Stimulated activated effector memory CD8-positive, alpha-beta T cell treated with anti-CD3 and anti-CD28 coated beads, Interleukin-12 subunit alpha, Interleukin-12 subunit beta, amount 100 ng/mL, for 72 hours (primary cell): ENCODE data around the gene UGDH.
"Not testable (repeated sequence)": the region's sequence is repeated elsewhere in the genome, so short reads cannot be mapped to it uniquely, and the experiment has no call there.

Experiments used
- ATAC-seq: fragments of 150-1000 bp; cut with Tn5 transposase; 2 replicates; pipeline ENCODE4 v1.10.0; 2021
- DNase-seq, 2 donors: peaks; one replicate each; pipeline ENCODE4 v3.0.0; 2021 to 2022; ENCODE audit warnings: low spot score in 2 of 2
- H3K27ac Mint-ChIP-seq: one replicate; pipeline ENCODE4 v1.8.0; 2022; ENCODE audit warnings: mild to moderate bottlenecking, mixed read lengths
- H3K36me3 Mint-ChIP-seq: one replicate; pipeline ENCODE4 v1.8.0; 2022; ENCODE audit warnings: mild to moderate bottlenecking, mixed read lengths
- H3K4me1 Mint-ChIP-seq: one replicate; pipeline ENCODE4 v1.8.0; 2022; ENCODE audit warnings: mixed read lengths
- H3K4me3 Mint-ChIP-seq: one replicate; pipeline ENCODE4 v1.8.0; 2022; ENCODE audit warnings: mild to moderate bottlenecking, mixed read lengths
- H3K9me3 Mint-ChIP-seq: one replicate; pipeline ENCODE4 v1.8.0; 2022; ENCODE audit warnings: mixed read lengths

Gene UGDH

DNA sequence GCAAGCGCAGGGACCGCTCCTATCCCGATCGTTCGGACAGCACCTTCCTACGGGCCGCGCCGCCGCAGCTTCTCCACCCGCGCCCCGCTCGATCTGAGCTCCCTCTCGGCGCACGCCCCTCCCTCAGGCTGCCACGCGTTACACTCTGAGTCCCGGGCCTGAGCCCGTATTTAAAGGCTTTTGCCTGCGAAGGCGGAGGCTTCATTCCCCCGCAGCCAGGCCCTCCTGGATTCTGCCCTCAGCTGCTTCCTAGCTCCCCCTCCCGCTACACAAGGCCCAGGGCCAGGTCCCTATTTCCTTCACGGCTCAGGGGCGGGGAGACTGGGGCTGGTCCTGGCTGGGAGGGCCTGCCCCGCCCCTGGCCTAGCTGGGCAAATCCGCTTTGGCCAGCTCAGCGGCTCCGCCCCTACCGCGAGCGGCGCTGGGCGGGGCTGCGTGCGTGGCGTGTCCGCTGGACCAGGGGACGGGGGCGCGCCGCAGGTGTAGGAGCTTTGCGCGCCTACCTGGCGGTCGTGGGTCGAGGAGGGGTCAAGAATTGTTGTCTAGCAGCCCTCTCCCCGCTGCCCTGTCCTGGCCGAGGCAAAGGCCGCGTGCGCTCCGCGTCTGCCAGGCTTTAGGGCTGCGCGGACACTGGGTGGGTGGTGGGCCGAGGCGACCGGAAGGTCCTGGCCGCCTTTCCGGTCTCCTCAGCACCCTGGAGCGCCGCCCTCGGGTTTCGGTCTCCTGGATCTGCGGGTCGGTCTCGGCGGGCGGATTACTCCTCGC is at the start of gene UGDH:
Gene UGDH, minus strand, starts transcription at position 144 of the 765 bp plus-strand sequence. CDS start 5,927 bp downstream, outside the sequence.
- Mint-ChIP-seq H3K9me3 (peaks cover 8% of the 10 kb centered on the region), H3K36me3 (no peaks in the 10 kb centered on the region), H3K4me3 (peak within 1 kb of the TSS; percentile 94), H3K4me1 (peaks cover 19% of the 10 kb centered on the region), H3K27ac (peak within 1 kb of the TSS; percentile 96)
- DNase-seq (peak; percentile 88 to 94), ATAC-seq (peak; percentile 98)

DNA sequence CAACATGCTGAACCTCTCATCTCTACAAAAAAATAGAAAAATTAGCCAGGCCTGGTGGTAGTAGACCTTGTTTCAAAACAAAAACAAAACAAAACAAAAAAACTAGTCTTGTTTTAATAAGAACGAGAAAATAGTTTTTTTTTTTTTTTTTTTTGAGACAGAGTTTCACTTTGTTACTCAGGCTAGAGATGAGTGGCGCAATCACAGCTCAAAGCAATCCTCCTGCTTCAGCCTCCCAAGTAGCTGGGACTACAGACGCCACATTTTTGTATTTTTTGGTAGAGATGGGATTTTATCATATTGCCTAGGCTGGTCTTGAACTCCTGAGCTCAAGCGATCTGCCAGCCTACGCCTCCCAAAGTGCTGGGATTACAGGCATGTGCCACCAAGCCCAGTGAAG is 47.7 kb upstream of the UGDH start:
- Mint-ChIP-seq H3K4me3 (no peak overlapping the region), H3K4me1 (no peaks in the 10 kb centered on the region), H3K9me3 (no peaks in the 10 kb centered on the region), H3K36me3 (no peaks in the 10 kb centered on the region), H3K27ac (no peak overlapping the region)
- DNase-seq (no peak), ATAC-seq (peak; percentile 64)

DNA sequence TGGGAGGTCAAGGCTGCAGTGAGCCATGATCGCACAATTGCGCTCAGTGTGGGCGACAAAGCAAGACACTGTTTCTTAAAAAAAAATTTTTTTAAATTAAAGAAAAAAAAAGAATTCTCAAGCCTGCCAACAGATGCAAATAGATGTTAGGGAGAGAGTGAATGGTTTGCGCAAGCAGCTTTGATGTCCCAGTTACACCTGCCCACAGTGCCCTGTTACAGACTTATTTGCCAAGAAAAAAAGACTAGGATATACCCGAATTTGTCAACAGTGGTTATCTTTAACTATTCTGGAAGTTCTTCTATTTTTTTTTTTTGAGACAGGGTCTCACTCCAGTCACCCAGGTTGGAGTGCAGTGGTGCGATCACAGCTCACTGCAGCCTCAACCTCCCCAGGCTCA is 44.3 kb upstream of the UGDH start:
- Mint-ChIP-seq H3K36me3 (no peaks in the 10 kb centered on the region), H3K4me3 (no peak overlapping the region), H3K27ac (no peak overlapping the region), H3K4me1 (peaks cover 6% of the 10 kb centered on the region), H3K9me3 (no peaks in the 10 kb centered on the region)
- ATAC-seq (no peak), DNase-seq (no peak)

DNA sequence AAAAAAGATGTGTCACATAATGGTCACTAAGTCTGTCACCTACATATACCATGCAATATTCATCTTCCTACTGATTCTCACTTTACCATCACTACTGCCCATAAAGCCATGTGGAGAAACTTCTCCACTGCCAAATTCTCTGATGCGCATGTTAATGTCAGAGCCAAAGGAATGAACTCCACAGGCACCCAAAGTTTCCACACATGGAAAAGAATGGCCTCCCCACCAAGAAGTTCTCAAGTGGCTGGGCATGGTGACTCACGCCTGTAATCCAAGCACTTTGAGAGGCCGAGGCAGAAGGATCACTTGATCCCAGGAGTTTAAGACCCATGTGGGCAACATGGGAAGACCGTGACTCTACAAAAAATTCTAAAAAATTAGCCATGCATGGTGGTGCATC is 43.8 kb upstream of the UGDH start:
- Mint-ChIP-seq H3K4me3 (no peak overlapping the region), H3K36me3 (no peaks in the 10 kb centered on the region), H3K27ac (no peak overlapping the region), H3K9me3 (no peaks in the 10 kb centered on the region), H3K4me1 (peaks cover 6% of the 10 kb centered on the region)
- DNase-seq (peak in 1 of 2 donors; percentile 20), ATAC-seq (no peak)

DNA sequence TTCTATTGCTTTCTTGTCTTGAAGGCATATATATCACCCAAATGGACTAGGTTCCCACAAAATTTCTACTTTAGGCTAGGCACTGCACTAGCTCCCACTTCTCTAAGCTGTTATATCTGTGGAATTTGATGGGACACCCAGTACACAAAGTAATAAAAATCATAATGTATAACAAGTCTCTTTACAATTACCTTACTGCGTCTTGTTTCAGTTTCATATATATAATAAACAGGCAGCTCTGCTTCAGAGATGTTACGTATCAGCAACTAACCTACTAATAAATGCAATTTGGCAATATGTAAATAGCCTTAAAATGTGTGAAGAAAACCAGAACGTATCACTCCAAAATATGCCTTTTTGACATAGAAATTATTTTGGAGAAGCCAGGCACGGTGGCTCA is 42.0 kb upstream of the UGDH start:
- no peak overlapping the region for H3K4me3 Mint-ChIP-seq

DNA sequence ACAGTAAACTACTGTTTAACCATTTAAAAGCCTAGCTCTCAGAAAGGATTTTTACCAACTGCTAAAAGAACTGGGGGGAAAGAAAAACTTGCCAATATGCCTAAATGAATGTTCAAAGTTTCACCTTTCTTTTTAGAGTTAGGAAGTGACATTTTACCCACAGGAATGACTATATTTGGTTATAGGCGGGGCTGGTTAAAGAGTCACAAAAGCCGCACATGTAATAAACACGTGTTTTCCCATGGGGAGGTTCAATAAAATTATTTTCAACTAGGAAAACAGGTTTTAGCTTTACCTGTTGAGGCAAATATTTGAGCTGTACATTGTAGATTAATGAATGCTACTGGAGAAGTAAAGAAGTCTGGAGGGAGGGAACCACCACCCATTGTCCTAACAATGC is 41.6 kb upstream of the UGDH start:
- Mint-ChIP-seq H3K36me3 (no peaks in the 10 kb centered on the region), H3K9me3 (no peaks in the 10 kb centered on the region), H3K4me3 (no peak overlapping the region), H3K27ac (no peak overlapping the region), H3K4me1 (peaks cover 6% of the 10 kb centered on the region)
- peak; percentile 61 for ATAC-seq
- no peak for DNase-seq

More for the DNA sequence above, 42.0 kb upstream of the UGDH start:
- H3K27ac Mint-ChIP-seq: no peak overlapping the region
- DNase-seq (no peak), ATAC-seq (no peak)
- no peaks in the 10 kb centered on the region for H3K9me3 Mint-ChIP-seq
- no peaks in the 10 kb centered on the region for H3K36me3 Mint-ChIP-seq
- H3K4me1 Mint-ChIP-seq: peaks cover 6% of the 10 kb centered on the region

DNA sequence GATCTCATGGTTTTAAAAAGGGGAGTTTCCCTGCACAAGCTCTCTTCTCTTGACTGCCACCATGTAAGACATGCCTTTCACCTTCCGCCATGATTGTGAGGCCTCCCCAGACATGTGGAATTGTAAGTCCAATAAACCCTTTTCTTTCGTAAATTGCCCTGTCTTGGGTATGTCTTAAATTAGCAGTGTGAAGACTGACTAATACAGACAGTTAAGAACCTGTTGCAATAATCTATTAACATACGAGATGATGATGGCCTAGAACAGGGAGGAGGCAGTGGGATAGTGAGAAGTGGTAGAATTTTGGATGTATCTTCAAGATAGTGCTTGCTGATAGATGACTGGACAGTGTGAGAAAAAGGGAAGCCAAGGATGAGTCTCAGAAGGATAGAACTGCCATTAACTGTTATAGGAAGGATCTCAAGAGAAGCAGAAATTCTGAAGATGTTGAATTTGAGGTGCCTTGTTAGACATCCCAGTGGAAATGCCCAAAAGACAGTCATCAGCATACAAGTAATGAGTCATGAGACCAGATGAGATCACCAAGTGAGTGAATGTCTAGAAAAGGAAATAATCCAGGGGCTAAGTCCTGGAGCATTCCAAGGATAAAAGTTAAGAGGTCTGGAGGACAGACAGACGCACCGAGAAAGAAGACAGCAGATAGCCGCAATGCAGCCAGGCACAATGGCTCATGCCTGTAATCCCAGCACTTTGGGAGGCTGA is 38.8 kb upstream of the UGDH start:
- Mint-ChIP-seq H3K4me3 (no peak overlapping the region), H3K36me3 (no peaks in the 10 kb centered on the region), H3K4me1 (peaks cover 6% of the 10 kb centered on the region), H3K27ac (no peak overlapping the region), H3K9me3 (no peaks in the 10 kb centered on the region)
- ATAC-seq (no peak), DNase-seq (no peak)

DNA sequence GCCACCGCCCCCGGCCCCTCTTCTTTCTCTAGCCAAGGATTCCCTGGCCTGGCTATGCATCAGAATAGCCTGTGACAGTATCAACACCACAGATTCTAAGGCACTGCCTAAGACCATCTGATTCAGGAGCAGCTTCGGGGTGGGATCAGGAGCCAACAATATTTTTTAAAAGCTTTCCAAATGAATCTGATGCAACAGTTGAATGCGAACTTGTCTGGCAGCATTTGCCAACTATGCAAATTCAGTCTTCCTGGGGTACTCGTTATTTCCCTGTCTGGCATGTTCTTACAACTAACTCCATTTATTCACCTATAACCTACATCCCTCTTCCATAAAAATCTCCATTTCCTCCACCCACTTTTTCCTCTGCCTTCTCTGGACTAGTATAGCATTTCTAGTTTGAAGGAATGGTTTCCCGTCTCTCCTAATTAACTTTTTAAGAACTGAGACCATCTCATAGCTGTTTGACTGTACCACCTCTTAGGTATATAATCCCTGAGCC is 36.2 kb upstream of the UGDH start:
- DNase-seq (no peak), ATAC-seq (no peak)
- Mint-ChIP-seq H3K4me3 (no peak overlapping the region), H3K36me3 (no peaks in the 10 kb centered on the region), H3K4me1 (peaks cover 5% of the 10 kb centered on the region), H3K27ac (peak overlapping the region; percentile 81), H3K9me3 (no peaks in the 10 kb centered on the region)

DNA sequence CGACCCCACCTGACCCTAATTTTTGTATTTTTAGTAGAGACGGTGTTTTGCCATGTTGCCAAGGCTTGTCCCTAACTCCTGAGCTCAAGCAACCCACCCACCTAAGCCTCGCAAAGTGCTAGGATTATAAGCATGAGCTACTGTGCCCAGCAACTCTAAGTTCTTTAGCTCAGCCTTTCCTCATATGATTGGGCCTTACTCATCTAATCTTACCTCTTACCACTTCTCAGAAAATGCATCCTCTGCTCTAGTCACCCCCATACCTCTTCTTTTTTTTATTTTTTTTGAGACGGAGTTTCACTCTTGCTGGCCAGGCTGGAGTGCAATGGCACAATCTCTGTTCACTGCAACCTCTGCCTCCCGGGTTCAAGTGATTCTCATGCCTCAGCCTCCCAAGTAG is 35.6 kb upstream of the UGDH start:
- Mint-ChIP-seq H3K27ac (no peak overlapping the region), H3K36me3 (no peaks in the 10 kb centered on the region), H3K9me3 (no peaks in the 10 kb centered on the region), H3K4me3 (no peak overlapping the region), H3K4me1 (no peaks in the 10 kb centered on the region)
- DNase-seq: no peak
- ATAC-seq: peak; percentile 63

DNA sequence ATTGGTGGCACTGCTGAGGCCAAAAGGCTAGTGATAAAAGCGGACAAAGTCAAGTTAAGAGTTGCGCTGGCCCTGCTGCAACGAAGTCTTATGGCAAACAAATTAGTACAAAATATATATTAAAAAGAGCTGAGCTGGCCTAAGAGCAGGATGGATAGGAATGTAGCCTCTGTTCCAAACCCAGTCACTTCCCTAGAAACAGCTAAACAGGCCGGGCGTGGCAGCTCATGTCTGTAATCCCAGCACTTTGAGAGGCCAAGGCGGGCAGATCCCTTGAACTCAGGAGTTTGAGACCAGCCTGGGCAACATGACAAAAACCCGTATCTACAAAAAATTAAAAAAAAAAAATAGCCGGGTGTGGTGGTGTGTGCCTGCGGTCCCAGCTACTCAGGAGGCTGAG is 32.4 kb upstream of the UGDH start:
- H3K27ac Mint-ChIP-seq: no peak overlapping the region
- DNase-seq (no peak), ATAC-seq (no peak)
- no peak overlapping the region for H3K4me3 Mint-ChIP-seq
- no peaks in the 10 kb centered on the region for H3K36me3 Mint-ChIP-seq
- H3K9me3 Mint-ChIP-seq: no peaks in the 10 kb centered on the region
- H3K4me1 Mint-ChIP-seq: no peaks in the 10 kb centered on the region

DNA sequence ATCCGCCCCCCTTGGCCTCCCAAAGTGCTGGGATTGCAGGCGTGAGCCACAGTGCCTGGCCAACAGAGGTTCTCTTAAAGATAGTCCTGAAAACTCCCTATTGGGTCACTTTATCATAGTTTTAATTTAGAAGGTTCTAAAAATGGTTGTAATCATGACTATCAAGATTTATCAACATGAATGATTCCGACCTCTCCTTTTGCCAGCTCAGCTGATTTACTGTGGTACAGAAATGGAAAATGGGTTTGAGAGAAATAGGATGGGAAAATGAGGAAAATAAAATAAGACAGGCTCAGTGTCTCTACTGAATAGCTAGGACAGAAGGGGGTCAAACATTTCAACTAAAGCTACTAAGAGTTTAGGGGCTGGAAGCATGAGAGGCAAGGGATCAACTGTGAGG is 28.2 kb upstream of the UGDH start:
- no peak overlapping the region for H3K27ac Mint-ChIP-seq
- peaks cover 6% of the 10 kb centered on the region for H3K36me3 Mint-ChIP-seq
- no peaks in the 10 kb centered on the region for H3K9me3 Mint-ChIP-seq
- no peak for ATAC-seq
- H3K4me1 Mint-ChIP-seq: no peaks in the 10 kb centered on the region
- DNase-seq: no peak
- no peak overlapping the region for H3K4me3 Mint-ChIP-seq

DNA sequence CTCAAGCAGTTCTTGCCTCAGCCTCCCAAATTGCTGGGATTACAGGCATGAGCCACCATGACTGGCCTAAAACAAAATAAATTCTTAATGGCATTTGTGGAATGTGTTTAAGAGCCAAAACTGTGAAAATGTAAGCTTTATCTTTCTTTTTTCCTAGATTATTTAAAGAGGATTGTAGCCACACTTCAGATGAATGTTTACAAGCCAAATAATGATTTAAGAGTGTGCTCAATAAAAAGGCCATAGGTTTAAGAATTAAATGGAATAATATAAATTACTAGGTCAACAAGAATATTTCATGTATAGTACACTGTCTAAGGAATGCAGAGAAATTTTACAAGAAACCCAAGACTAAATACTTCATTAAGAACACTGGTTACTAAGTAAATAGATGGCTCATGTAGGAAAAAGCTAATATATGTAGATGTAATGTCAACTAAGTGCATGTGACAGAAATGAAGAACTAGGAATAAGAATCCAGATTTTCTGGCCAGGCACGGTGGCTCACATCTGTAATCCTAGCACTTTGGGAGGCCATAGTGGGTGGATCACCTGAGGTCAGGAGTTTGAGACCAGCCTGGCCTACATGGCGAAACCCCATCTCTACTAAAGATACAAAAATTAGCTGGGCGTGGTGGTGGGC is 21.3 kb upstream of the UGDH start:
- DNase-seq: no peak

DNA sequence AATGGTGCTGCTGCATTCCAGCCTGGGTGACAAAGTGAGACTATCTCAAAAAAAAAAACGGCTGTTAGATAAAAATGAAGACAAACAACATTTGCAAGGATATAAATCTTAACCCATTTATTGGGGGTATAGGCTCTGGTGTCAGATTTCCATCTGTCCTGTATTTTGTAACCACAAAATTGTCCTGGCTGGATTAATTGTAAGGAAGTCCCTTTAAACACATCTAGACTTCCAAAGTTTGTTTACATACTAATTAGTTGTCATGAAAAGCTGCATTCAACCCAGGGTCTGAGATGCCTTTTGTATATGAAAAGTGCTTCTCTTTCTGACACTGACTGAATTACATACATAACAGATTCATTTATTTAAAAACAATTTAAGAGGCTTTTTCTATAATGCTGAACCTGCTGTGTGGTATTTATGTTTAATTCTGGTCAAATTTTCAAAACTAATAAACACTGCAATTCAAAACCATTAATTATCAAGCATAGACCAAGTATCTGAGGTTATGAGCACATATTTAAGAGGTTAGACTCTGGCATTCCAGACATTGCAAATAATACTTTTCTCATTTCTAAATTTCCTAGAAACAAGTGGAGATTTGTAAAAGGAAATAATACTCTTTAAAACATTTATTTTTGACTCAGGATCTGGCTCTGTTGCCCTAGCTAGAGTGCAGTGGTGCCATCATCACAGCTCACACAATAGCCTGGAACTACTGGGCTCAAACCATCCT is 17.5 kb upstream of the UGDH start:
- Mint-ChIP-seq H3K36me3 (no peaks in the 10 kb centered on the region), H3K4me1 (no peaks in the 10 kb centered on the region), H3K4me3 (no peak overlapping the region), H3K9me3 (no peaks in the 10 kb centered on the region), H3K27ac (no peak overlapping the region)
- DNase-seq (no peak), ATAC-seq (no peak)

More for the DNA sequence above, 21.3 kb upstream of the UGDH start:
- Mint-ChIP-seq H3K27ac (no peak overlapping the region), H3K4me1 (no peaks in the 10 kb centered on the region), H3K36me3 (peaks cover 6% of the 10 kb centered on the region), H3K9me3 (no peaks in the 10 kb centered on the region), H3K4me3 (no peak overlapping the region)
- ATAC-seq: no peak

DNA sequence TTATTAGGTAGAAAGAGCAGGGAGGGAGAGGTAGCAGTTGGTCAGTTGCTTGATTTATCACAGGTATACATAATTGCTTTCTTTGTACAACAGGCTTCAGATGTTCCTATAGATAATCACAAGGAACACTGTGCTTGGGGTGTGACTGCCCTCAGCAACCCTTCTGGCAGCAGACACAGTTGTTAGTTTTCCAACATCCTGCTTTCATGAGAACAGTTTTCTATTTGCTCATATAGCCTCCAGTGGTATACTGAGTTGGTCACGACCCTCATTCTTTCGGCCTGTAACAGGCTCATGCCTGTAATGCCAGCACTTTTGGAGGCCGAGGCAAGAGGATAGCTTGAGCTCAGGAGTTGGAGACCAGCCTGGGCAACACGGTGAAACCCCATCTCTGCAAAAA is 16.8 kb upstream of the UGDH start:
- not testable (repeated sequence) for ATAC-seq, DNase-seq, H3K9me3 Mint-ChIP-seq, H3K4me1 Mint-ChIP-seq, H3K27ac Mint-ChIP-seq, H3K4me3 Mint-ChIP-seq, H3K36me3 Mint-ChIP-seq

DNA sequence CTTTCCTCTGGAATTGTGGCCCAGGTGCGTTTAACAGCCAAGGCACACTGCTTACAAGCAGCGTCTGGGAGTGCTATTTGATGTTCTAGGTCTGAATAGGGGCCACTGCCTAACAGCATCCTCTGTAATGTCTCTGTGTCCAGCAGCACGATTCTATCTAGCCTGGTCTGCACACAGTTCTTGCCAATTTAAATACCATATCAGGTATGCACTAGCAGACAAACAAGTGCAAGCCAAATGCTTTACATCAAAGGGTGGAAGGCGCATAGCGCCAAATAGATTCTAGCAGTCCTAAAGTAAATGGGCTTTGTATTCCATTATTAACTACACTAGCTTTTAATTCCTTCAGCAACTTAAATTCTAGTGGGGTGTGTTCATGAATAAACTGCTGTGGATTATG is 15.8 kb upstream of the UGDH start:
- ATAC-seq (no peak), DNase-seq (no peak)
- Mint-ChIP-seq H3K4me3 (no peak overlapping the region), H3K9me3 (no peaks in the 10 kb centered on the region), H3K36me3 (no peaks in the 10 kb centered on the region), H3K4me1 (no peaks in the 10 kb centered on the region), H3K27ac (no peak overlapping the region)
